Heart left ventricle (tissue), 13 donors: ENCODE results near the gene SH3BP4.

Experiments
- POLR2A ChIP-seq, 2 donors: fragments of 450-650 bp; IDR thresholded peaks; one replicate each; pipeline ENCODE4 v1.6.1; 2017; ENCODE audit warnings: antibody characterized with exemption in 2 of 2, mild to moderate bottlenecking in 2 of 2, moderate library complexity in 2 of 2
- TF ChIP-seq, protein P1 (sequence below), 12 donors: fragments of 200-600 bp; sonication (generic) in 4 of 12; IDR thresholded peaks; one replicate each; pipeline versions ENCODE4 v1.5.0 to v1.8.0; 2018 to 2022; ENCODE audit warnings: antibody characterized with exemption in 12 of 12, mild to moderate bottlenecking in 5 of 12
- donor health status: ischemic (EF 13 %, LVEDD 7.1; RV severe dilation, severe dysfunction).
- donor health status: DM: no; HTN: yes; CAD: no.
- donor health status: DM: no; HTN: no; CAD: no.
- donor health status: ischemic (EF 25% LVEDD 6.9; RV normal size, moderate dysfunction).
- donor health status: ischemic (EF 25% LVEDD 5.7; RV mildly dilated, moderate dysfunction).
- donor health status: ischemic (EF 35%, LVEDD 5.7; RV mildly dilated, moderate dysfunction).
- donor health status: nonischemic (EF 11% LVEDD 7.7; RV severe dilation, severe dysfunction).
- donor health status: DM: yes; HTN: yes; CAD: no.
- donor health status: PGD.
- donor health status: ischemic (EF 29% LVEDD 5.4; RV normal size, mild dysfunction).
- donor health status: nonischemic (EF 23%, LVEDD 6.1; RV moderate dilation, normal function).

DNA sequence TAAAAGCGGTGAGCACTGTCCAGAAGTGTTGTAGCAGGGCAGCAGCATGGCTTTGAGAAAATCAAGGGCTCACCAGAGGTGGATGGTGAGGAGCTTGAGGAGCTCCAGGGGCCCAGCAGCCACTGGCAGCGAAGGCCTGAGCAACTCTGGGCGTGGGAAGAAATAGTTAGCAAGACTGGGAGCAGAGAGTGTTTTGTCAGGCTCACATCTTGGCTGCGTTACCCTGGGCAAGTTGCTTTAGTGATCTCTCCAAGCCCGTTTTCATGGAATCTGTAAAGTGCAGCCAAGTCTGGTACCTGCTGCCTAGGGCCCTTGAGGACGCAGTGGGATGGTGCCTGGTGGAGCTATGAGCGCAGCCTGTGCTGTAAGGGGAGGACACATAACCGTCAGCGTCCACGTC is 78.3 kb downstream of the SH3BP4 start:
- TF ChIP-seq, protein P1, sequence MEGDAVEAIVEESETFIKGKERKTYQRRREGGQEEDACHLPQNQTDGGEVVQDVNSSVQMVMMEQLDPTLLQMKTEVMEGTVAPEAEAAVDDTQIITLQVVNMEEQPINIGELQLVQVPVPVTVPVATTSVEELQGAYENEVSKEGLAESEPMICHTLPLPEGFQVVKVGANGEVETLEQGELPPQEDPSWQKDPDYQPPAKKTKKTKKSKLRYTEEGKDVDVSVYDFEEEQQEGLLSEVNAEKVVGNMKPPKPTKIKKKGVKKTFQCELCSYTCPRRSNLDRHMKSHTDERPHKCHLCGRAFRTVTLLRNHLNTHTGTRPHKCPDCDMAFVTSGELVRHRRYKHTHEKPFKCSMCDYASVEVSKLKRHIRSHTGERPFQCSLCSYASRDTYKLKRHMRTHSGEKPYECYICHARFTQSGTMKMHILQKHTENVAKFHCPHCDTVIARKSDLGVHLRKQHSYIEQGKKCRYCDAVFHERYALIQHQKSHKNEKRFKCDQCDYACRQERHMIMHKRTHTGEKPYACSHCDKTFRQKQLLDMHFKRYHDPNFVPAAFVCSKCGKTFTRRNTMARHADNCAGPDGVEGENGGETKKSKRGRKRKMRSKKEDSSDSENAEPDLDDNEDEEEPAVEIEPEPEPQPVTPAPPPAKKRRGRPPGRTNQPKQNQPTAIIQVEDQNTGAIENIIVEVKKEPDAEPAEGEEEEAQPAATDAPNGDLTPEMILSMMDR (IDR thresholded peaks at IDR 0.05): no peak
- TF ChIP-seq POLR2A (IDR thresholded peaks at IDR 0.05): no peak
